ENCODE measurements around the gene ARSH.
"Not testable (repeated sequence)": the region's sequence is repeated elsewhere in the genome, so short reads cannot be mapped to it uniquely, and the experiment has no call there.

DNA sequence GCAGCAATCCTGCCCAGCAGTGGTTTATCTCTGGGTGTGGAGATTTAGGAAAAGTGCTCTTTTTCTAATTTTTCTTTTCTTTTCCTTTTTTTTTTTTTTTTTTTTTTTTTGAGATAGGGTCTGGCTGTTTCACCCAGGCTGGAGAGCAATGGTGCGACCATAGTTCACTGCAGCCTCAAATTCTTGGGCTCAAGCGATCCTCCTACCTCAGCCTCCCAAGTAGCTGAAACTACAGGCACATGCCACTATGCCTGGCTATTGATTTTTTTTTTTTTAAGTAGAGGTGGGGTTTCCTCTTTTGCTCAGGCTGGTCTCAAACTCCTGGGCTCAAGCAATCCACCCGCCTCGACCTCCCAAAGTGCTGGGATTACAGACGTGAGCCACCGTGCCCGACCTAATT is 42.9 kb upstream of the ARSH start:
- TF ChIP-seq, protein P1, sequence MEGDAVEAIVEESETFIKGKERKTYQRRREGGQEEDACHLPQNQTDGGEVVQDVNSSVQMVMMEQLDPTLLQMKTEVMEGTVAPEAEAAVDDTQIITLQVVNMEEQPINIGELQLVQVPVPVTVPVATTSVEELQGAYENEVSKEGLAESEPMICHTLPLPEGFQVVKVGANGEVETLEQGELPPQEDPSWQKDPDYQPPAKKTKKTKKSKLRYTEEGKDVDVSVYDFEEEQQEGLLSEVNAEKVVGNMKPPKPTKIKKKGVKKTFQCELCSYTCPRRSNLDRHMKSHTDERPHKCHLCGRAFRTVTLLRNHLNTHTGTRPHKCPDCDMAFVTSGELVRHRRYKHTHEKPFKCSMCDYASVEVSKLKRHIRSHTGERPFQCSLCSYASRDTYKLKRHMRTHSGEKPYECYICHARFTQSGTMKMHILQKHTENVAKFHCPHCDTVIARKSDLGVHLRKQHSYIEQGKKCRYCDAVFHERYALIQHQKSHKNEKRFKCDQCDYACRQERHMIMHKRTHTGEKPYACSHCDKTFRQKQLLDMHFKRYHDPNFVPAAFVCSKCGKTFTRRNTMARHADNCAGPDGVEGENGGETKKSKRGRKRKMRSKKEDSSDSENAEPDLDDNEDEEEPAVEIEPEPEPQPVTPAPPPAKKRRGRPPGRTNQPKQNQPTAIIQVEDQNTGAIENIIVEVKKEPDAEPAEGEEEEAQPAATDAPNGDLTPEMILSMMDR (IDR thresholded peaks at IDR 0.05; ENCODE audit: low read depth, low read length), result not testable (repeated sequence)
- not testable (repeated sequence) for TF ChIP-seq EZH2phosphoT487 (IDR thresholded peaks at IDR 0.05; ENCODE audit: low read depth)
